Liver (tissue), 3 donors: Measurements from ENCODE around the gene RPS29.

ENCODE experiments used
- TAF1 ChIP-seq: conservative IDR thresholded peaks from 2 replicates; pipeline ENCODE4 v1.6.1; 2016; ENCODE audit warnings: antibody characterized with exemption, mild to moderate bottlenecking
- TF ChIP-seq, protein P1 (sequence below): fragments of 150-350 bp; IDR thresholded peaks from 2 replicates; pipeline ENCODE4 v1.5.1; 2017; ENCODE audit warnings: improper control_type of control experiment, low read depth, low read length; ENCODE audit not compliant: missing input control
- donor health status: healthy.
- donor health status: healthy.

DNA sequence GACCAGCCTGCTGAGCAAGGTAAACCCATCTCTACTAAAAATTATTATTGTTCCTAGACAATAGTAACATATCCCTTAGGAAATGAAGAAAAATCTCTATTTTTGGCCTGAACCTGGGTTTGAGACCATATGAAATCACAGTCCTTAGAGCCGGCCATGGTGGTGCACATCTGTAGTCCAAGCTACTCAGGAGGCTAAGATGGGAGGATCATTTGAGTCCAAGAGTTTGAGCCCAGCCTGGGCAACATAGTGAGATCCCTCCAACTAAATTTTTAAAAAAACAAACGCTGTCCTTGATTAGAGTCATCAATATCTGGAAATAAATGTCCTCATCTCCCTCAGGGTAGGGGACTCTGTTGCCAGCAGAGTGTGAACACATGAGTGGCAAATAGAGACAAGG is 34.6 kb downstream of the RPS29 start:
- no peak for TF ChIP-seq TAF1
- TF ChIP-seq, protein P1, sequence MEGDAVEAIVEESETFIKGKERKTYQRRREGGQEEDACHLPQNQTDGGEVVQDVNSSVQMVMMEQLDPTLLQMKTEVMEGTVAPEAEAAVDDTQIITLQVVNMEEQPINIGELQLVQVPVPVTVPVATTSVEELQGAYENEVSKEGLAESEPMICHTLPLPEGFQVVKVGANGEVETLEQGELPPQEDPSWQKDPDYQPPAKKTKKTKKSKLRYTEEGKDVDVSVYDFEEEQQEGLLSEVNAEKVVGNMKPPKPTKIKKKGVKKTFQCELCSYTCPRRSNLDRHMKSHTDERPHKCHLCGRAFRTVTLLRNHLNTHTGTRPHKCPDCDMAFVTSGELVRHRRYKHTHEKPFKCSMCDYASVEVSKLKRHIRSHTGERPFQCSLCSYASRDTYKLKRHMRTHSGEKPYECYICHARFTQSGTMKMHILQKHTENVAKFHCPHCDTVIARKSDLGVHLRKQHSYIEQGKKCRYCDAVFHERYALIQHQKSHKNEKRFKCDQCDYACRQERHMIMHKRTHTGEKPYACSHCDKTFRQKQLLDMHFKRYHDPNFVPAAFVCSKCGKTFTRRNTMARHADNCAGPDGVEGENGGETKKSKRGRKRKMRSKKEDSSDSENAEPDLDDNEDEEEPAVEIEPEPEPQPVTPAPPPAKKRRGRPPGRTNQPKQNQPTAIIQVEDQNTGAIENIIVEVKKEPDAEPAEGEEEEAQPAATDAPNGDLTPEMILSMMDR = no peak
